ENCODE data around the gene NUDT8. TPM values are rescaled to one million over a fixed set of nuclear protein-coding genes. Genes with fewer than 3 reads are reported as not detected.

NUDT8 gene
- total and polyA plus RNA-seq, 9 of the 15 experiments (the other 6 are each of a cell fraction or from before 2014, with no cell fraction given): 0.23 to 27.8 (median 5.0) TPM

DNA sequence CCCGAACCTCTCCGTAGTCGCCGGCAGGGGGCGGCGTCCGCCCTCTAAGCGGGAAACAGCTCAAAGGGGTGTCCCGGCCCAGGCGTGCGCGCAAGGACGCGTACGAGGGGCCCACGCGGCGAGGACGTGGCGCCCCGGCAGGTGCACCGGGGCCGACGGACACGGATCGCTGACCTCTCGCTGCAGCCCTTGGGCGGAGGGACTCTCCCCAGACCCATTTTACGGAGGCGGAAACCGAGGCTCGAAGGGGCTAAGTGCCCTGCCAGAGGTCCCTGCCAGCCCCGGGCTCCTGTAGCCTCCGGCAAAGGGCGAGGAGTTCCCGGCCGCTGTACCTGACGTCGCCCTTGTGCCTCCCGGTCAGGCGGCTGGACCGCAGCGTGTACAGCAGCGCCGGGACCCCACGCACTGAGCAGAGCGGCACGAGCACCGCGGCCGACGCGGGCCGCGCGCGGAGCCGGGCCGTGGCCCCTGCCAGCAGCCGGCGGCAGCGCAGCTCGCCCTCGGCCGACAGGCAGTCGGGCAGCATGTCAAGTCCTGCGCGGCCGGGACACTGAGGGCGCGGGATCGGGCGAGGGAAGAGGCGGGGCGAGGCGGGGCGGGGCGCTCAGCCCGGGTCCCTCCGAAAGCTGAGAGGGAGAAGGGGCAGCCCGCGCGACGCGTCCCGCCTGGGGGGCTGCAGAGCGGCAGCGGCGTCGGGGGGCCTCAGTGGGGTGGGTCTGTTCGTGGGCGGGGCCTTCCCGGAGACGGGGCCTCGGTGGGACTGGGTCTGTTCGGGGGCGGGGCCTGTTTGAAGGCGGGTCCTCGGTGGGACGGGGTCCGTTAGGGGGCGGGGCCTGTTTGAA, at the start of gene NUDT8 (continued):
- TF ChIP-seq, protein P1, sequence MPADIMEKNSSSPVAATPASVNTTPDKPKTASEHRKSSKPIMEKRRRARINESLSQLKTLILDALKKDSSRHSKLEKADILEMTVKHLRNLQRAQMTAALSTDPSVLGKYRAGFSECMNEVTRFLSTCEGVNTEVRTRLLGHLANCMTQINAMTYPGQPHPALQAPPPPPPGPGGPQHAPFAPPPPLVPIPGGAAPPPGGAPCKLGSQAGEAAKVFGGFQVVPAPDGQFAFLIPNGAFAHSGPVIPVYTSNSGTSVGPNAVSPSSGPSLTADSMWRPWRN (IDR thresholded peaks at IDR 0.05; ENCODE audit: low read depth): no peak
- peak; percentile 57; the same call in 1 of the 2 replicates for TF ChIP-seq ZNF143 (CRISPR knock-in tag; IDR thresholded peaks at IDR 0.05)
- TF ChIP-seq TBP (optimal IDR thresholded peaks at IDR 0.05; ENCODE audit: low read depth, low read length): peak; percentile 73
- peak; percentile 70; the same call in 1 of the 2 replicates for TF ChIP-seq PHF8 (IDR thresholded peaks at IDR 0.05; ENCODE audit: borderline replicate concordance, low read length)
- no peak for TF ChIP-seq XRCC3 (IDR thresholded peaks at IDR 0.05)
- no peak for TF ChIP-seq ZNF778 (CRISPR knock-in tag; IDR thresholded peaks at IDR 0.05)

DNA sequence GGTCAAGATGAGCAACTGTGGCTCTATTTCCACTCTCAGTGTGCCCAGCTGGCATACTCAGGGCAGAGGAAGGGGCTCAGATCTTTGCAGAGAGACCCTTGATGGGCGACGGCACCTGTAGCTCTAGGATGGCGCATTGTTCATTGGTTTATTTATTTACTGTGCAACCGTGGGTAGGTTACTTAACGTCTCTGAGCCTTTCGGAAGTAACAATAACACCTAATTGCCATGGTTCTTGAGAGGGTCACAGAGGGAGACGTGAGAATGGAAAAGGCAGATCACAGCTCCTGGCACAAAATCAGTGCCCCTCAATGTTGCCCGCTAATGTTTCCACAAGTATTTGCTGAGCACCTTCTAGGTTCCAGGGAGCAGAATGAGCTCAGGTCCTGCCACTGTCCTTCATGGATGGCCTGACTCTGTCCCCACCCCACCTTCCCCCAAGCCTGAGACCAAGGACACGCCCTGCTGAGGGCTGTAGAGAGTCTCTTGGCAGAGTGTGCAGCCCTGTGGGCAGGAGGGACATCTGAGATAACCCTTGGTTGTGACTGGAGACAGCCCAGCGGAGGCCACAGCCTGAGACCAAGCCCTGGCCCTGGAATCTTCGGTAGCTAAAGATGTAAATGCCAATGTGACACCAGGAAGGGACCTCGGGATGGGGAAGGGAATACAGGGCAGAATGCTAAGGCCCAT, 45.5 kb upstream of the NUDT8 start:
- H3K9me3 ChIP-seq (replicated peaks; ENCODE audit: control insufficient read depth, insufficient read depth, low read depth, low read length): no peaks in the 10 kb centered on the region
- TF ChIP-seq ZFP36 (IDR thresholded peaks at IDR 0.05; ENCODE audit: low read depth, low read length, partially characterized antibody): peak; percentile 54
- peak; percentile 65; the same call in 1 of the 2 replicates for TF ChIP-seq BCOR (IDR thresholded peaks at IDR 0.05)
- peak; percentile 74 for TF ChIP-seq RBM25 (IDR thresholded peaks at IDR 0.05; ENCODE audit: low read depth, low read length, severe bottlenecking)
- no peak for TF ChIP-seq RFX1 (IDR thresholded peaks at IDR 0.05)
- TF ChIP-seq, protein P2, sequence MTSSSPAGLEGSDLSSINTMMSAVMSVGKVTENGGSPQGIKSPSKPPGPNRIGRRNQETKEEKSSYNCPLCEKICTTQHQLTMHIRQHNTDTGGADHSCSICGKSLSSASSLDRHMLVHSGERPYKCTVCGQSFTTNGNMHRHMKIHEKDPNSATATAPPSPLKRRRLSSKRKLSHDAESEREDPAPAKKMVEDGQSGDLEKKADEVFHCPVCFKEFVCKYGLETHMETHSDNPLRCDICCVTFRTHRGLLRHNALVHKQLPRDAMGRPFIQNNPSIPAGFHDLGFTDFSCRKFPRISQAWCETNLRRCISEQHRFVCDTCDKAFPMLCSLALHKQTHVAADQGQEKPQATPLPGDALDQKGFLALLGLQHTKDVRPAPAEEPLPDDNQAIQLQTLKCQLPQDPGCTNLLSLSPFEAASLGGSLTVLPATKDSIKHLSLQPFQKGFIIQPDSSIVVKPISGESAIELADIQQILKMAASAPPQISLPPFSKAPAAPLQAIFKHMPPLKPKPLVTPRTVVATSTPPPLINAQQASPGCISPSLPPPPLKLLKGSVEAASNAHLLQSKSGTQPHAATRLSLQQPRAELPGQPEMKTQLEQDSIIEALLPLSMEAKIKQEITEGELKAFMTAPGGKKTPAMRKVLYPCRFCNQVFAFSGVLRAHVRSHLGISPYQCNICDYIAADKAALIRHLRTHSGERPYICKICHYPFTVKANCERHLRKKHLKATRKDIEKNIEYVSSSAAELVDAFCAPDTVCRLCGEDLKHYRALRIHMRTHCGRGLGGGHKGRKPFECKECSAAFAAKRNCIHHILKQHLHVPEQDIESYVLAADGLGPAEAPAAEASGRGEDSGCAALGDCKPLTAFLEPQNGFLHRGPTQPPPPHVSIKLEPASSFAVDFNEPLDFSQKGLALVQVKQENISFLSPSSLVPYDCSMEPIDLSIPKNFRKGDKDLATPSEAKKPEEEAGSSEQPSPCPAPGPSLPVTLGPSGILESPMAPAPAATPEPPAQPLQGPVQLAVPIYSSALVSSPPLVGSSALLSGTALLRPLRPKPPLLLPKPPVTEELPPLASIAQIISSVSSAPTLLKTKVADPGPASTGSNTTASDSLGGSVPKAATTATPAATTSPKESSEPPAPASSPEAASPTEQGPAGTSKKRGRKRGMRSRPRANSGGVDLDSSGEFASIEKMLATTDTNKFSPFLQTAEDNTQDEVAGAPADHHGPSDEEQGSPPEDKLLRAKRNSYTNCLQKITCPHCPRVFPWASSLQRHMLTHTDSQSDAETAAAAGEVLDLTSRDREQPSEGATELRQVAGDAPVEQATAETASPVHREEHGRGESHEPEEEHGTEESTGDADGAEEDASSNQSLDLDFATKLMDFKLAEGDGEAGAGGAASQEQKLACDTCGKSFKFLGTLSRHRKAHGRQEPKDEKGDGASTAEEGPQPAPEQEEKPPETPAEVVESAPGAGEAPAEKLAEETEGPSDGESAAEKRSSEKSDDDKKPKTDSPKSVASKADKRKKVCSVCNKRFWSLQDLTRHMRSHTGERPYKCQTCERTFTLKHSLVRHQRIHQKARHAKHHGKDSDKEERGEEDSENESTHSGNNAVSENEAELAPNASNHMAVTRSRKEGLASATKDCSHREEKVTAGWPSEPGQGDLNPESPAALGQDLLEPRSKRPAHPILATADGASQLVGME (CRISPR knock-in tag; IDR thresholded peaks at IDR 0.05): no peak
- no peaks in the 10 kb centered on the region for H3K36me3 ChIP-seq (ENCODE audit: control insufficient read depth, insufficient read depth, low read length)
- H3K4me1 ChIP-seq (replicated peaks in 1 of 2; ENCODE audit: control insufficient read depth in 2 of 2, insufficient read depth in 2 of 2, low read length in 2 of 2): peaks cover 0 to 5% of the 10 kb centered on the region in 2 experiments; a peak in 1 of 5 replicates
- no peaks in the 10 kb centered on the region for H3K79me2 ChIP-seq (ENCODE audit: control insufficient read depth, insufficient read depth, low read length)
- H3K4me3 ChIP-seq: no peak overlapping the region
- intact Hi-C loops (cut with micrococcal nuclease) (no loop called here), in situ Hi-C loops (cut with MboI) (no loop called here)
- POLR2A ChIA-PET: interaction anchor here (0.5 kb wide), 1 partner anchor 43 kb away, joined by 3 read pairs; no protein-coding TSS in a partner anchor
- H3K27me3 ChIP-seq (ENCODE audit: control insufficient read depth in 2 of 2, insufficient read depth in 2 of 2, low read length in 2 of 2): peaks cover 28 to 40% of the 10 kb centered on the region in 2 experiments; a peak in 4 of 5 replicates
- CTCF ChIA-PET (ENCODE audit: low intra/inter-chr PET ratio): no interaction called here
- 2% methylated on average over 12 of the region's 12 CpGs for WGBS (ENCODE audit: insufficient coverage, low coverage, missing lambda C conversion rate)
- H4K20me1 ChIP-seq (replicated peaks; ENCODE audit: control insufficient read depth, insufficient read depth, low read length): peaks cover 4% of the 10 kb centered on the region; the same call in 1 of the 2 replicates
- FAIRE-seq (no peak), ATAC-seq (no peak), DNase-seq (ENCODE audit: extremely low read depth in 1 of 4, low spot score in 3 of 4) (no peak)
- no peak overlapping the region for H2AFZ ChIP-seq (ENCODE audit: low read depth, low read length)
- BruUV-seq (replicated peaks): no TSS peak
- H3K9me1 ChIP-seq (ENCODE audit: control insufficient read depth, insufficient read depth, low read length): no peaks in the 10 kb centered on the region
- H3K27ac ChIP-seq (ENCODE audit: extremely low read depth, low read depth, low read length): no peak overlapping the region
- H3K4me2 ChIP-seq (ENCODE audit: insufficient read depth, low read length): no peak overlapping the region
- H3K9ac ChIP-seq (ENCODE audit: insufficient read depth in 1 of 2, low read depth in 2 of 2, low read length in 2 of 2): no peak overlapping the region

All from K562 (cell line).